Tibial artery (tissue), 4 donors: ENCODE measurements around the gene AGAP5.

Experiments used
- DNase-seq, 2 donors: peaks; one replicate each; pipeline ENCODE4 v3.0.0-alpha.2; 2019
- H3K27ac ChIP-seq, 2 donors: fragments of 200-600 bp; sonication (generic) in 1 of 2; 1 replicate in 1 of 2; 2 replicates in 1 of 2; pipeline ENCODE4 v1.5.1; 2018 to 2019; ENCODE audit warnings: mild to moderate bottlenecking in 1 of 2
- H3K27me3 ChIP-seq, 2 donors: fragments of 200-600 bp; sonication (generic) in 1 of 2; one replicate each; pipeline versions ENCODE4 v1.5.1 to v1.6.0; 2016 to 2019
- H3K36me3 ChIP-seq, 3 donors: fragments of 200-600 bp; sonication (generic) in 2 of 3; one replicate each; pipeline ENCODE4 v1.5.1; 2016 to 2019; ENCODE audit warnings: mild to moderate bottlenecking in 2 of 3
- H3K4me1 ChIP-seq, 4 donors: fragments of 200-600 bp; sonication (generic) in 2 of 4; 1 replicate in 3 of 4; 2 replicates in 1 of 4; pipeline ENCODE4 v1.5.1; 2016 to 2019
- H3K4me3 ChIP-seq, 2 donors: fragments of 200-600 bp; sonication (generic) in 1 of 2; 1 replicate in 1 of 2; 2 replicates in 1 of 2; pipeline ENCODE4 v1.5.1; 2018 to 2019; ENCODE audit warnings: mild to moderate bottlenecking in 2 of 2
- H3K9me3 ChIP-seq, 3 donors: fragments of 200-600 bp; sonication (generic) in 1 of 3; one replicate each; pipeline ENCODE4 v1.5.1; 2016 to 2019
- intact Hi-C: fragments of 100-400 bp; cut with DNase I; formaldehyde crosslinking; loops from one replicate; pipeline ENCODE4 v1.15.0; 2023; ENCODE audit warnings: low total_unique reads
- TF ChIP-seq, protein P1 (sequence below), 2 experiments: fragments of 200-600 bp in 1 of 2; fragments of 450-650 bp in 1 of 2; IDR thresholded peaks; one replicate each; pipeline ENCODE4 v1.5.1; 2017 to 2019; ENCODE audit warnings: antibody characterized with exemption in 2 of 2, mild to moderate bottlenecking in 1 of 2, moderate library complexity in 1 of 2

AGAP5 gene

GRCh38 chr10:73629165-73629564, 68.7 kb downstream of the AGAP5 start:
- Histone ChIP-seq H3K27ac (no peak overlapping the region), H3K27me3 (no peaks in the 10 kb centered on the region), H3K36me3 (peaks cover 0 to 18% (median under 1%) of the 10 kb centered on the region in 3 donors), H3K4me1 (peaks cover 0 to 17% (median 7%) of the 10 kb centered on the region in 4 donors), H3K9me3 (no peaks in the 10 kb centered on the region), H3K4me3 (no peak overlapping the region)
- intact Hi-C loops, result loop anchor here (5.0 kb wide), 1 partner anchor 42 kb away; no protein-coding TSS in a partner anchor
- TF ChIP-seq, protein P1, sequence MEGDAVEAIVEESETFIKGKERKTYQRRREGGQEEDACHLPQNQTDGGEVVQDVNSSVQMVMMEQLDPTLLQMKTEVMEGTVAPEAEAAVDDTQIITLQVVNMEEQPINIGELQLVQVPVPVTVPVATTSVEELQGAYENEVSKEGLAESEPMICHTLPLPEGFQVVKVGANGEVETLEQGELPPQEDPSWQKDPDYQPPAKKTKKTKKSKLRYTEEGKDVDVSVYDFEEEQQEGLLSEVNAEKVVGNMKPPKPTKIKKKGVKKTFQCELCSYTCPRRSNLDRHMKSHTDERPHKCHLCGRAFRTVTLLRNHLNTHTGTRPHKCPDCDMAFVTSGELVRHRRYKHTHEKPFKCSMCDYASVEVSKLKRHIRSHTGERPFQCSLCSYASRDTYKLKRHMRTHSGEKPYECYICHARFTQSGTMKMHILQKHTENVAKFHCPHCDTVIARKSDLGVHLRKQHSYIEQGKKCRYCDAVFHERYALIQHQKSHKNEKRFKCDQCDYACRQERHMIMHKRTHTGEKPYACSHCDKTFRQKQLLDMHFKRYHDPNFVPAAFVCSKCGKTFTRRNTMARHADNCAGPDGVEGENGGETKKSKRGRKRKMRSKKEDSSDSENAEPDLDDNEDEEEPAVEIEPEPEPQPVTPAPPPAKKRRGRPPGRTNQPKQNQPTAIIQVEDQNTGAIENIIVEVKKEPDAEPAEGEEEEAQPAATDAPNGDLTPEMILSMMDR (IDR thresholded peaks at IDR 0.05), result no peak
- peak in 1 of 2 donors; percentile 12 for DNase-seq

DNA sequence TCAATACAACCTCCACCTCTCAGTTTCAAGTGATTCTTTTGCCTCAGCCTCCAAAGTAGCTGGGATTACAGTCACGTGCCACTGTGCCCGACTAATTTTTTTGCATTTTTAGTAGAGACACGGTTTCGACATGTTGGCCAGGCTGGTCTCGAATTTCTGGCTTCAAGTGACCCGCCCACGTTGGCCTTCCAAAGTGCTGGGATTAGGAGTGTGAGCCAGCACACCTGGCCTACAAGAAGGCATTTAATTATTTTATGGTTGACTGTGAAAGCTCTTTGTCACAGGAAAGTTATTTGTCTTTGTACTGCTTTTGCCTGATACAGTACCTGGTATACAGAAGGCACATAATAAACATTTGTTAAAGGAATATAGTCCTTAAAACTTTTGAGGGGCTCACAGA, 69.5 kb downstream of the AGAP5 start:
- H3K9me3 ChIP-seq, result no peaks in the 10 kb centered on the region
- H3K4me3 ChIP-seq, result no peak overlapping the region
- no peak for DNase-seq
- no peaks in the 10 kb centered on the region for H3K27me3 ChIP-seq
- no peak overlapping the region for H3K27ac ChIP-seq
- intact Hi-C loops, result loop anchor here (5.0 kb wide), 1 partner anchor 41 kb away; no protein-coding TSS in a partner anchor
- peaks cover 0 to 18% (median 7%) of the 10 kb centered on the region in 4 donors for H3K4me1 ChIP-seq
- H3K36me3 ChIP-seq, result peaks cover 0 to 11% (median 0%) of the 10 kb centered on the region in 3 donors
- TF ChIP-seq, protein P1 (IDR thresholded peaks at IDR 0.05), result no peak

GRCh38 chr10:73627300-73627699, 70.6 kb downstream of the AGAP5 start:
- H3K36me3 ChIP-seq, result peaks cover 0 to 8% (median 0%) of the 10 kb centered on the region in 3 donors
- no peak overlapping the region for H3K4me3 ChIP-seq
- H3K27ac ChIP-seq, result no peak overlapping the region
- no peaks in the 10 kb centered on the region for H3K27me3 ChIP-seq
- intact Hi-C loops, result loop anchor here (2.0 to 5.0 kb wide), 2 partner anchors 14 to 40 kb away; partner anchors contain the start of gene MYOZ1
- H3K9me3 ChIP-seq, result no peaks in the 10 kb centered on the region
- peak in 1 of 2 donors; percentile 10 for DNase-seq
- peaks cover 0 to 18% (median 7%) of the 10 kb centered on the region in 4 donors for H3K4me1 ChIP-seq
- TF ChIP-seq, protein P1 (IDR thresholded peaks at IDR 0.05), result no peak

- Histone ChIP-seq H3K9me3 (no peaks in the 10 kb centered on the region), H3K27ac (peak overlapping the region; percentile 81 to 90), H3K27me3 (no peaks in the 10 kb centered on the region), H3K4me1 (peaks cover 0 to 18% (median 7%) of the 10 kb centered on the region in 4 donors), H3K4me3 (peak overlapping the region; percentile 69 to 83), H3K36me3 (no peaks in the 10 kb centered on the region)
- TF ChIP-seq, protein P1 (IDR thresholded peaks at IDR 0.05), result no peak
- intact Hi-C loops, result loop anchor here (2.0 to 5.0 kb wide), 2 partner anchors 15 to 39 kb away; partner anchors contain the start of gene MYOZ1
- DNase-seq, result peak; percentile 95
Observed at GRCh38 chr10:73625884-73626752, 71.8 kb downstream of the AGAP5 start.

DNA sequence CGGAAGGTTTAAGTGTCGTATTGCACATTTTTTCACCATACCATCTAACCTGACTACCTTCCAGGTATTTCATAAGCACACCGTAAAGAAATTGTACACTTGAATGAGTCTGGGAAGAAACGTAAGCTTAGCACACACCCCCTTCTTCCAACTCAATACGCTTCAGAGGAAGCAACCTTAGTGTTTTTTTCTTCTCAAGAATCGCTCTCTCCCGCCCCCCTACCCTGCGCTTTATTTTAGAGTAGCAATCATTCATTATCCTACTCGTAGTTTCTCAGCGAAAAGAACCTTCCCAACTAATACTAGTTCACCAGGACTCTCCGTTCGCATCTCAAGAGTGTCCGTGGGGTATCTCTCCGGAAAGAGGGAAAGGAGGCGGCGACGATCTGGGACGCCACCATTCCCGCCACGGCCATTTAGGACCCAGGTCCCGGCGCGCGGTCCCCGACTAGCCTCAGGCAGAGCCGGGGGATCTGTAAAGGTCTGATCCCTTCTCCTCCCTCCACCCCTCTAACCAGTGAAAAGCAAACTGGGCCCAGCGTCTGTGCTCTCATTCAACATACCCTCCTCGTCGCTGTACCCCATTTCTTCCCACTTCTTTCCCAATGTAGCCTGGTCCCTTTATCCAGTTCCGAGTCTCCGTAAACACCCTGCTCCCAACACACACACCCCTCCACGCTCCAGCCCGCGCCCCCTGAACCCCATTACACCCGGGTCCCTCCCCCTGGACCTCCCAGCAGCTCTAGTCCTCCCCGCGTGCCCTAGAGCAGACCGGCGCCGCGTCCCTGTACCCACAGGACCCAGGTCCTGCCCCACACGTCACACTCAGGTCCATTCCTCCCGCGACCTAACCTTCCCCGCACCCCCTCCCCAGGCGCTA, 72.7 kb downstream of the AGAP5 start:
- Histone ChIP-seq H3K36me3 (no peaks in the 10 kb centered on the region), H3K4me3 (peak overlapping the region; percentile 69 to 83), H3K4me1 (peaks cover 0 to 18% (median 7%) of the 10 kb centered on the region in 4 donors), H3K27me3 (no peaks in the 10 kb centered on the region), H3K9me3 (no peaks in the 10 kb centered on the region), H3K27ac (peak overlapping the region; percentile 81 to 90)
- intact Hi-C loops, result loop anchor here (5.0 kb wide), 1 partner anchor 38 kb away; no protein-coding TSS in a partner anchor
- TF ChIP-seq, protein P1 (IDR thresholded peaks at IDR 0.05), result no peak
- peak; percentile 24 to 67 for DNase-seq
